ENCODE results near the gene DCXR.

Gene DCXR

DNA sequence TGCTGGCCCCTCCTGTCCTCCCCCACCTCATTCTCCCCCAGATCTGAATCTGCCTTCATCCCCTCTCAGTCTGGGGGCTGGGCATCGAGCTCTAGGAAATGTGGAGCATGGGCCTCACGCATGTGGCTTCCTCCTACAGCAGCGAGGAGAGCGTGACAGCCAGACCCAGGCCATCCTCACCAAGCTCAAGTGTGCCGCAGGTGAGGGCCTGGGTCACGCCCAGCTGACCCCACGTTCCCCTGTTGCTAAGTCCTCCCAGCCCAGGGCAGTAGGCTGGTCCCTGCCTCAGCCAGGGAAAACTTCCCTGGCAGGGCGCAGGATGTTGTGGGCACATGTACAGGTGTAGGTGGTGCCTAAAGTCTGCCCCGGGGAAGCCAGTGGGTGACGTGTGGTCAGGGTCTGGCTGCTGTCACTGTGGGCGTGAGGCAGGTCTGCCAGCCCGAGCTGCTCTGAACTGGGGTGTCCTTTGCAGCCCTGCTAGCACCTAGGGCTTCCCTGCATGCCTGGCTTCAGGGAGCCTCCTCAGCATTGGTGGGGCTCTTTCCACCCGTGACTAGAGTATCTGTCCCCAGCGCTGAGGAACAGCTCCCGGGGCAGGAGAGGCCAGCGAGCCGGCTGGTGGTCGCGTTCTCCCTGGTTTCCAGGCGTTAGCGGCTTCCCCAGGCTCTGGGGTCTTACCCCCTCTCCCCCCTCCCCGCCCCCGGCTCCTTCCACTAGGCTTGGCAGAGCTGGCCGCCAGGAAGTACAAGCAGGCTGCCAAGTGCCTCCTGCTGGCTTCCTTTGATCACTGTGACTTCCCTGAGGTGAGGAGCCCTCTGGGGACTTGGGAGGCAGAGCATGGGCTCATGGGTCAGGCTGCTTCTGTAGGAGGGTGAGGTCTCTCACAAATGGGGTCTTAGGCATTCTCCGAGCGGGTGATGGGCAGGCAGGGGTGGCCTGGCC is 17.8 kb upstream of the DCXR start:
- no peak for DNase-seq (ENCODE audit: low read depth in 2 of 2, low spot score in 1 of 2)

DNA sequence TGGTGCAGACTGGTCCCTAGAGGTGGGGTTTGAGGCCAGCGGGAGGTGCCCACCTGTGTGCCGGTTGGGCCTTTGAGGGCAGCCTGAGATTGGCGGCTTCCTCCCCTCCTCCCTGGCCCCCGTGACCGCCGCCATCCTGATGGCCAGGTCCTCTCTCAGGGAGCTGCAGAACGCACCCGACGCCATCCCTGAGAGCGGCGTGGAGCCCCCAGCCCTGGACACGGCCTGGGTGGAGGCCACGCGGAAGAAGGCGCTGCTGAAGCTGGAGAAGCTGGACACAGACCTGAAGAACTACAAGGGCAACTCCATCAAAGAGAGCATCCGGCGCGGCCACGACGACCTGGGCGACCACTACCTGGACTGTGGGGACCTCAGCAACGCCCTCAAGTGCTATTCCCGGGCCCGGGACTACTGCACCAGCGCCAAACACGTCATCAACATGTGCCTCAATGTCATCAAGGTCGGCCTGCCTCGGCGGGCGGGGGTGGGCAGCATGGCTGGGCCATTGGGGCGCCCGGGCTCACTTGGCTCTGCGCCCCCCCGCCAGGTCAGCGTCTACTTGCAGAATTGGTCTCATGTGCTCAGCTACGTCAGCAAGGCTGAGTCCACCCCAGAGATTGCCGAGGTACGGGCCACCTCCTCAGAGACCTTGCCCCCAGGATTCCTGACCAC is 17.0 kb upstream of the DCXR start:
- no peak for DNase-seq (ENCODE audit: low read depth in 2 of 2, low spot score in 1 of 2)

DNA sequence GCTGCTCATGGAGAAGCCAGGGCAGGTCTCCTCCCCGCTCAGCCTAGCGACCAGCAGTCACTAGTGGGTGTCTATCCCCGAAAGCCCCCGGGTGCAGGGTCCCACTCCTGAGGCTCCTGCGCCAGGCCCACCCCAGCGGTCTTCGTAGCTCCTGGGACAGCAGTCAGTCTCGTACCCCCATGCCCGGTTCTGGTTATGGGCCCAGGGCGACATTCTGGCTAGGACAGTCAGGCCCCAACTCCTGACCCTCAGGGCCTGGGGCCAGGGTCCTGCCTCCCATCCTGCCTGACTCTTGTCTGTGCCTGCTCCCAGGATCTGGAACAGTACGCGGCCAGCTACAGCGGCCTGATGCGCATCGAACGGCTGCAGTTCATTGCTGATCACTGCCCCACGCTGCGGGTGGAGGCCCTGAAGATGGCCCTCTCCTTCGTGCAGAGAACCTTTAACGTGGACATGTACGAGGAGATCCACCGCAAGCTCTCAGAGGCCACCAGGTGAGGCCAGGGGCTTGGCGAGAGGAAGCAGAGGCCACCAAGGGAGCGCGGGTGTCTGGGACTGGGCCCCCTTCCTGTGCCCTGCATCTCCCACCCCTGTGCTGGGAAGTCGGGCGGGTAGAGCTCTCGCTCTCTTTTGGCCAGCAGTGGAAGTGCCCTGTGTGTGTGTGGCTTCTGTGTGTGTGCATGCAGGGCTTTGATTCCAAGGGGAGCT is 16.2 kb upstream of the DCXR start:
- DNase-seq (ENCODE audit: low read depth in 2 of 2, low spot score in 1 of 2): no peak

DNA sequence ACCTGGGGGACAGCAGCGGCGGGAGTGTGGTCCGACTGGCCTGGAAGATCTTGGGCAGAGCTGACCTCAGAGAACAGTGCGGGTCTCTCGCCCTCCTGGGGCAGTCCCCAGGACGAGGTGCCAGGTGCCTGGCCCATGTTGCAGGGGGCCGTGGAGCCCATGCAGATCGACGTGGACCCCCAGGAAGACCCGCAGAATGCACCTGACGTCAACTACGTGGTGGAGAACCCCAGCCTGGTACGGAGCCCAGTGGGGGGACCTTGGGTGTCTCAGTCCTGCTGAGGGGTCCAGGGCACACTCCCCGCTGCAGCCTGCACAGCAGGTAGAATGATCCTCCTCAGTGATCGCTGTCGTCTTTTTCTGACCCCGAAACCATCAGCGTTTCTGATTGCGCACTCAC is 15.6 kb upstream of the DCXR start:
- DNase-seq (ENCODE audit: low read depth in 2 of 2, low spot score in 1 of 2): no peak

DNA sequence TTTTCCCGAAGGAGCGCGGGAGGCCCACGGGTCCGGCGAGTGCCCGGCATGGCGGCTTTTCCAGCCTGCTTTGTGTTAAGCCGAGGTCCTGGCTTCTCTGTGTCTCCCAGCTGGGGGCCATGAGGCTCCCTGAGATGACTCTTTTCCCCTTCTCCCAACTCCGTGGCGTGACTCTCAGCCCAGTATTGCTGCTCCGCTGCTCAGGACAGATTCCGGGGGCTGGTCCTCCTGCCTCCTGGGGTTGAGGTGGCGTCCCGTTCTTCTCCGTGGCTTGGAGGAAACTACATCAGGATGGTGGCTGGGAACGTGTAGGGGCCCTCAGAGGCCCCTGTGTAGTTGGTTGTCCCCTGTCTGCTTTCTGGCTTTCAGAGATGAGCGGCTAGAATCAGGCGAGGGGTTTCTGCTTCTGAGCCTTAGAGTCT is 15.2 kb upstream of the DCXR start:
- DNase-seq (ENCODE audit: low read depth in 2 of 2, low spot score in 1 of 2): no peak

DNA sequence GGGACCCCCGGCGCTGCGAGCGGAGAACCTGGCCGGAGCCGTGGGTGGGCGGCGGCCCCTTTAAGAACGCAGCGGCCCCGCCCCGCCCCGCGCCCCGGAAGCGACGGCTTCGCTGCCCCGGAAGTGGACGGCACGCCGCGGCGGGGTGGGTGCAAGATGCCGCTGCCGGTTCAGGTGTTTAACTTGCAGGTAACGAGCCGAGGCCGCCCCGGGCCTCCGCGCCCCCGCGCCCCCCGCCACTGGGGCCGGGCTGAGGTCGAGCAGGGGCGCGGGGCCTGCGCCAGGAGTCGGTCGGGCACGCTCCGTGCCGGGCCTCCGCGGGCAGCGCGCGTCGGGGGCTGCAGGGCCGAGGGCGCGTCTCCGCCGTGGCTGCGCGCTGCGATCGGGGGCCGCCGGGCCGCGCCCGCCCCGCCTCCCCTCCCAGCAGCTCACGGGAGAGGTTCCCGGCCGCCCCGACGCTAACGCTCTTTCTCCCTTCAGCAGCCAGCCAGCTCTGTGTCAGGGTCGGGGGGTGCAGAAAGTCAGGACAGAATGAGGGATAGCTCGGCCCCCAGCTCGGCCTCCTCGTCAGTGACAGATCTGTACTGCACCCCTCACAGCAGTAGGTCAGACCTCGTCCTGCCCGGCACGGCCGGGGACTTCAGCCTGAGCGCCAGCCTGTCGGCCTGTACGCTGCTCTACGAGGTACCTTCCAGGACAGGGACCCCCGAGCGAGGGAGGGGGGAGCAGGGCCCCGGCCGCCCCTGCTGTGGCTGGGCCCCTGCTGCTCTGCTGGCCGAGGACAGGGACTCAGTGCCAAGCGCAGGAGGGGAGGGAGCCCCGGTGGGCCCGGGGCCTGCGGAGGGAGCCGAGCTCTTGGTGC is 14.5 kb upstream of the DCXR start, which contains the start of the genes GPS1 and RFNG:
GPS1 (plus strand) TSS at position 123 of the 862 bp plus-strand sequence; CDS start at position 157, 34 bp downstream.
RFNG (minus strand) TSS at position 36 of the 862 bp plus-strand sequence. CDS start 45 bp downstream, outside the sequence.
- peak; percentile 60 to 61 for DNase-seq (ENCODE audit: low read depth in 2 of 2, low spot score in 1 of 2)

DNA sequence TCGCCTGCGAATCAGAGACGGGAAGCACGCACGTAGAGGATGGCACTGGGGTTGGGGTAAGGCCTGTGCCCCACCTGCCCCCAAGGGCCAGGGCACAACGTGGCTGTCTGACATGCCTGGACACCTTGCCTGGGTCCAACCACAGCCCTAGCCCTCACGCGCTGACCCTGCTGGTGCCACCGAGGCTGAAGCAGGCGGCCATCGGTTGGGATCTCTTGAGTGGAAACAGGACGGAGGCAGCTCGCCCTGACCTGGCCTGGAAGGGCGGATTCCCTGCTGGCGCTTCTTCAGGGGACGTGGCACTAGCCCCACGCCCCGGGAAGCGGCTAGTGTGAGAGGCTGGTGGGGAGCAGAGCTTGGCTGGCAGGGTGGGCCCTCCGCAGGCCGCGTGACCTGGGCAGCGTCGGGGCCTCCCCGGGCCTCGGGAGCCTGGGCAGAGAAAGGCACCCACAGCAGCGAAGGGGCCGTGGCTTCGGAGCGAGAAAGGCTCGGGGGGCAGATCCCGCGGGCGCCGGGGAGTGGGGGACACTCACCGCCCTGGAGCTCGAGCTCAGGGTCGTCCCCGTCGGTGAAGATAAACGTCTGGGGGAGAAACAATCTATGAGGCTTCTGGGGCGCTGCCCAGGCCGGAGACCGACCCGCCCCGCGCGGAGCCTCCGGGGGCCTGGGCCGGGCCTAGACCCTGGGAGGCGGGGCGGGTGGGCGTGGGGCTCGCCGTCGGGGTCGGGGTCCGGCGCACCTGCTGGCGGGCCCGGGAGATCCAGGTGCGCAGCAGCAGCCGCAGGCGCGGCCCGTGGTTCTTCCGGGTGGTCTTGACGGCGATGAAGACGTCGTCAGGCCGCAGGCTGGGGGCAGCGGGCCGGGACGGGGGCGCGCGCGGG is 13.5 kb upstream of the DCXR start:
- DNase-seq (ENCODE audit: low read depth in 2 of 2, low spot score in 1 of 2): no peak

DNA sequence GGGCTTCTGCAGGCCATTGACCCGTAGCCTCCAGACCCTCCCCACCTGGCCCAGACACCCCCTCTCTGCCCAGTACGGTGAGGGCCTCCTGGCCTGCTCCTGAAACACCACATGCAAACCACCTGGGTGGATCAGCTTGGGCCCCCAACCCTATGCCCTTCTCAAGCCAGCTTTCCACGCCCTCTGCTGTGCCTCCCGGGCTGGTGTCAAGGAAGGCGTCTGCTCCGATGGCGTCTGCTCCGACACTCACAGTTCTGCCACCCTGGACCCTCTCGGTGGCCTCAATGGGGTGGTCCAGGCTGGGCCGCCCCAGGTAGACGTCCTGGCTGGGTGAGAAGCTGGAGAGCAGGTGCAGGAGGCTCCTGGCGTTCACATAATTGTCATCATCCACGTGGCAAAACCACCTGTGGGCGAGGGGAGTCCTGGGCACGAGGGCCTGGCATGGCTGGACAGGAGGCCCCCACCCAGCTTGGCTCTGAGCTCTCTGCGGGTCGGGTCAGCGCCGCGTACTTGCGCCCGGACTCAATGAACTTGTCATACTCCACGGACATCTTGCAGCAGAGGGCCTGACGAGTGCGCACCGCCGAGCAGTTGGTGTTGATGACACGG is 12.8 kb upstream of the DCXR start:
- no peak for DNase-seq (ENCODE audit: low read depth in 2 of 2, low spot score in 1 of 2)

DNA sequence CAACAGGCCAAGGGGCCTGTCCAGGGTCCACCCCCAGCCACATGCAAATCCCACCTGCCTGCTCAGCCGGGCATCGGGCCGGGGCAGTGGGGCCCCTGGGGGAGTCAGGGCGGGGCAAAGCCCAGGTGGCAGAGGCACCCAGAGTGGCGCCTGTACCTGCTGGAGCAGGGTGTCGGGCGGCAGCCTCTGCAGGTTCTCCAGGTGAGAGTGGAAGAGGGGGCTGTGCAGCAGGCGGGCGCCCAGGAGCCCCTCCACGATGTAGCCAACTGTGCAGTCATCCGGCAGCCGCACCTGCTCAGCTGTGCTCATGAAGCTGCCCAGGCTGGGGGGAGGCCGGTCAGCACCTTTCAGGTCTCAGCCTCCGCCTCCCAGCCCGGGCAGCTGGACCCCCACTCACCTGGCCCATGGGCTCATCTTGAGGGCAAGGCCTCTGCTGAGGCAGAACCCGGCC is 12.0 kb upstream of the DCXR start:
- no peak for DNase-seq (ENCODE audit: low read depth in 2 of 2, low spot score in 1 of 2)

DNA sequence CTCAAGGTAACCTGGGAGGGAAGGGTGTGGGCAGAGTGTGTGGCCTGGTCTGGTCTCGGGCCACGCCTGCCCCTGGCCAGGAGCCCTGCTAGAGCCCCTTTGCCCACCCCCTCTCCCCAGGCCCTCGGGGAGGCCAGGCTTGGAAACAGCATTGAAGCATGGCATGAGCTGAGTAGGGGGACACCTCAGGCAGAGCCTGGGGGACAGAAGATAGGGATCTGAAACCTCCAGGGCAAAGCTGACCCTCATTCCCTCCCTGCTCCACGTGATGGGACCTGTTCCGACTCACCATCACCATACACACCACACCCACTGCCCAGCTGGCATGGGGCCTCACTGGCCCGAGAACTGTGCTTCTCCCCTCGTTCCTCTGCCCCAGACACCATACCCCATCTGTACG is 11.6 kb upstream of the DCXR start:
- no peak for DNase-seq (ENCODE audit: low read depth in 2 of 2, low spot score in 1 of 2)

DNA sequence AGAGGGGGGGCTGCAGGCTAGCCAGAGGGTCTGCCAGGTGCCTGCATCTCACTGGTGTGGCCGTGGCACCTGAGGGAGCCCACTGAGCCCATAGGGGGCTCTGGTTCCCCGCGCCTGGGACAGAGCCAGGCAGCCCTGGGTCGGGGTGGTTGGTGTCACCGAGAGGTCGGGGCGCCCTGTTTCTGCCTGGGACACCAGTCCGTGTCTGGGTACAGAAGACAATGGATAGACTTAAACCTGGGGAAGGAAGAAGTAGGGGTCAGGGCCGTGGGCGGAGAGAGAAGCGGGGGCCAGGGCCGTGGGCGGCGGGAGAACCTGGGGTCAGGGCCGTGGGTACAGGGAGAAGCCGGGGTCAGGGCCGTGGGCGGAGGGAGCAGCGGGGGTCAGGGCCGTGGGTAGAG is 11.1 kb upstream of the DCXR start:
- DNase-seq (ENCODE audit: low read depth in 2 of 2, low spot score in 1 of 2): no peak

DNA sequence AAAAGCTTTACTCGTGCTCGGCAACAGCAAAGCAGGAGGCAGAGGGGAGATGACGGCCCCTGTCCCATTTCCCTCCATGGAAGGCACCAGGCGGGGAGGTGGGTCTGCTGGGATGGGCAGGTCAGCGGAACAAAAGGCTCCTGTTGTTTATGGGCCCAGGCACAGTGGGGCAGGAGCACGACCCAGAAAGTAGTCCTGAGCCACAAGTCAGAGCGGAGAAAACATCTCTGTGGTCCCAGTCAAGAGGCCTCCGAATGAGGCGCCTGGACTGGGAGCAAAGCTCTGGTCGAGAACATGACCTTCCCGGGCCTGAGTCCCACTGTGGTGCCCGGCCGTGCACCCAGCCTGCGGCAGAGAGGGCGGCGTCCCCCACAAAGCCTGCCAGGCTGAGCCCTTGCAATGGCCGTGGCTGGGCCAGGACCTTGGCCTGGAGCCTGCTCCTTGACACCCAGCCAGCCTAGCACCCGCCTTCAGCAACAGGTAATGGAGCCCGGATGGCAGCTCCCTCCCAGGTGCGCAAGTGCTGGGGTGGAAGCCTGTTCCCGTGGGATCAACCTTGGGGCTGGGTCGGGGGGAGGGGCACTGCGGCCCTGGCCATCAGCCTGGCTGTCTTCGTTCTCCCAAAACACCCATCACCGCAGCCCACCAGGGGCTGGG is 10.5 kb upstream of the DCXR start:
- no peak for DNase-seq (ENCODE audit: low read depth in 2 of 2, low spot score in 1 of 2)

DNA sequence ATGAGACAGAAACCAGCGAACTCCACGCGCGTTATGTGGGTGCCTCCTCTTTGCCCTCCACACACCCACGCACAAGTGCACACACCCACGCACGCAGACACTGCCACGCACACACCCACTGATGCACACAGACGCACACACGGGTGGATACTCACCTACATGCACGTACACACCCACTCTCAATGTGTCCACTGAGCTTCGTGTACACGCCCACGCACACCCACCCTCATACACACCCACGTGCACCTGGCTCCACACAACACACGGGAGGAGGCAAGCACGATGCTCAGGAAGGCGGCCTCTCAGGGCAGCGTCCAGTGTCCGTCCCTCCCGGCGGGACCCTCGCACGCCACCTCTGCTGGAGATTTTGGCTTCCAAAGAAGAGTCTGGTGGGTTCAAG is 9.9 kb upstream of the DCXR start:
- DNase-seq (ENCODE audit: low read depth in 2 of 2, low spot score in 1 of 2): no peak

DNA sequence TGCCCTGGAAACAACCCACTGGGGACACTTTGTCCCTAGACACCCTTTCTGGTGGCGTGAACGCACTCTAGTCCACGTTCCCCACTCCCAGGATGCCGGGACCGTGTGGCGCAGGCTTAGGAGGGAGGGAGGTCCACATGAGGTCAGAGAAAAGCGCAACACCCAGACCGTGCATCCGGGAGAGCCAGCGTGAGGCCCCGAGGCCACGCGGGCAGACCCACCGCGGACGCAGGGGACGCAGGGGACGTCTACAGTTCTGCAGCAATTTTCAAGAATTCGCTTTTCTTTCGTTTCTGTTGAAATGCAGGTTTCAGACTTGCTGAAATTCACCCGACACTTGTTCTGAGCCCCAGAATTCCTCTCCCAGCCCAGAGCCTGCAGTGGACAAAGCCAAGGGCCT is 9.4 kb upstream of the DCXR start:
- DNase-seq (ENCODE audit: low read depth in 2 of 2, low spot score in 1 of 2): no peak

DNA sequence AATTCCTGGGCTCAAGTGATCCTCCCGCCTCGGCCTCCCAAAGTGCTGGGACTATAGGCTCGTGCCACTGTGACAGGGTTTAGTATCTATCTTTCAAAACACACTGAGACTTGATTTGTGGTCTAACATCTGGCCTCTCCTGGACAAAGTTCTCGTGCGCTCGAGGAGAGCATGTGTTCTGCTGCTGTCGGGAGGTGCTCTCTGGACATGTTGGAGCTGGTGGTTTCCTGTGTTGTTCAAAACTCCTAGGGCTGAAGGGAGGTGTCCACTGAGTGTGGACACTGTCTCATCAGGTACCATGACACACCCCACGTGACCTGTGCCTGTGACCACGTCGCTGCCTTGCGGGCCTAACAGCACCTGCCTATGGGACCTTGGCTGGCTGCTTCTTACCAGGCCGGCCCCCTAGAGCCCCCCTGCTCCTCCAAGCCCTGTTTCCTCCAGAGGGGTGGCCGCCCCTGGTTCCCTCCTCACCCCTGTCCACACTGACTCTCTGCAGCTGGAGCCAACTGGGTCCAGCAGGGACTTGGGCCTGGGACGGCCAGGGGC is 8.5 kb upstream of the DCXR start:
- no peak for DNase-seq (ENCODE audit: low read depth in 2 of 2, low spot score in 1 of 2)

DNA sequence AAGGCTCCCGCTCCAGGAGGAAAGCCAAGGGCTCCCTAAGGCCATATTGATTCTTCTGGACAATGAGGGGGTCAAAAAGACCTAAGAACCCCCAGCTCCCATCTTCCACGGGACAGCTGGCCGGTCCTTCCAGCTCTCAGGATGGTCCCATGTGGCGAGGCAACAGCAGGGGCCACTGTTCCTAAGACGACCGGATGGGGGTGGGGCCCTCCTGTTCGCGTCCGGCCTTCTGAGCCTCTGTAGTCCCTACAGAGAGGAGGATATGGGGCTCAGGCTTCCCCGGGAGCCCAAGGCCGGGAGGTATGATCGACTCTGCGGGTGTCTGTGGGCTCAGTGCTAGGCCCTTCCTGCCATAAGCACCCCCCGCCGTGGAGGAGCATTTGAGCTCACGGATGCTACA is 6.0 kb upstream of the DCXR start:
- no peak for DNase-seq (ENCODE audit: low read depth in 2 of 2, low spot score in 1 of 2)

DNA sequence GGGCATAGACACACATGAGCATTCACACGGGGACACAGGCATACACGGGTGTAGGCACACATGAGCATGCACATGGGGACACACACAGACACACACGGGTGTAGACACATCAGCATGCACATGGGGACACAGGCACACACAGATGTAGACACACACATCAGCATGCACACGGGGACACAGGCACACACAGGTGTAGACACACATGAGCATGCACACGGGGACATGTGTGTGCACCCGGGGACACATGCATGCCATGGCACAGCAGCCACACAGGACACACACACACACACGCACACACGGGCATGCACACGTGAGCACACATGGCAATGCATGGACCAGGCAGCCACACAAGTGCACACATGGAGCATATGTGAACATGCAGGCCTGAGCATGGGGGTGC is 5.2 kb upstream of the DCXR start:
- no peak for DNase-seq (ENCODE audit: low read depth in 2 of 2, low spot score in 1 of 2)

DNA sequence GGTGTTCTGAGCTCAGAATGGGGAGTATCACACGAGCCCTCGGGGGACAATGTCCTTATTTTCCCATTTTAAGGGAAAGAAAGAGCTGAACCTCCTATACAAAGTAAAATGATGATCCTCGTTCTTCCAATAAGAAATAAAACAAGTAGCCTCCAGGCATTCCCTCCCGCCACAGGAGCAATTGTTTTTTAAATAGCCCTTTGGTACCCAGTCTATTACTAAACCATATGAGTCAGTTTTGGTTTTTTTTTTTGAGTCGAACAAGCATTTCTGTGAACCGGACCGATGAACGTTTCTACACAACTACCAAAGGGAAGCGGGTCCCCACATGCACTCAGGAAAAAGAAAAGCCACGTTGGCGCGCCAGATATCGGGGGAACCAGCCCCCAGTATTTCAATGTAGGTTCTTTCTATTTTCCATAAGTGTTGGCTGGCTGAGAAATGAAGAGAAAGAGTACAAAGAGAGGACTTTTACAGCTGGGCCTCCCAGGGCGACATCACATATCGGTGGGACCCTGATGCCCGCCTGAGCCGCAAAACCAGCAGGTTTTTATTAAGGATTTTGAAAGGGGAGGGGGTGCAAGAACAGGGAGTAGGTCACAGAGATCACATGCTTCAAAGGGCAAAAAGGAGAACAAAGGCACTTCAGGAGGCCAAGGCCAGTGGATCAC is 3.8 kb upstream of the DCXR start:
- DNase-seq (ENCODE audit: low read depth in 2 of 2, low spot score in 1 of 2): no peak

Measured in stimulated activated CD8-positive, alpha-beta memory T cell treated with anti-CD3 and anti-CD28 coated beads, Interleukin-4, amount 100 ng/mL, for 4 hours (primary cell).